GM12892 (cell line): ENCODE results near the gene AOPEP.

ENCODE experiments used
- POLR2A ChIP-seq: IDR thresholded peaks from 2 replicates; pipeline ENCODE4 v1.6.1; 2011; ENCODE audit warnings: low read depth, low read length, control low read depth
- TAF1 ChIP-seq: IDR thresholded peaks from 2 replicates; pipeline ENCODE4 v1.6.1; 2011; ENCODE audit warnings: low read depth, mild to moderate bottlenecking, control low read depth, low read length, borderline replicate concordance

DNA sequence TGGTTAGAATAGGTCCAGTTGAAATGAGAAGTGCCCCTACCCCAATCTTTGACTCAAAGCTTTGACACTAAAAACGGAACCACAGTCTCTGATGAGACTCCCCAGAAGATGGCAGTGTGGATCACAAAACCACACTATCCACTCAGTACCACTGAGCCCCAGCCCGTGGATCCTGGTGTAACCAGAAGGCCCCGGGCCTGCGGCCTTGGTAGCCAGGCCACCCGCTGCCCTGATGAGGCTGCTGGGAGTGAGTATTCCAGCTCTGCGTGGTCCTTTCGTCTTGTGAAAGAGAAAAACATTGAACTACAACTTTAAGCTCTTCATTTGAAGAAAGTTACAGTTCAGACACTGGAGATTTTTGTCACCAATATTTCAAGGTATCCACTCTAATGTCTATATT lies 45.0 kb upstream of the AOPEP start:
- no peak for TF ChIP-seq TAF1
- TF ChIP-seq POLR2A, result no peak
